K562 (cell line): ENCODE results near the gene POLDIP3. TPM values are rescaled to one million over a fixed set of nuclear protein-coding genes. Genes with fewer than 3 reads are reported as not detected.

ENCODE experiments used
- BCOR ChIP-seq: fragments of 450-650 bp; IDR thresholded peaks from 2 replicates; pipeline ENCODE4 v1.6.1; 2016
- FOXJ2 ChIP-seq: fragments of 200-800 bp; sonication (Bioruptor generic); IDR thresholded peaks from 2 replicates; pipeline ENCODE4 v1.6.1; 2016; ENCODE audit warnings: missing genetic modification characterization, missing compliant biosample characterization
- FOXJ3 ChIP-seq: sonication (generic); formaldehyde crosslinking; IDR thresholded peaks from 2 replicates; pipeline ENCODE4 v1.4.0; 2020; ENCODE audit warnings: mild to moderate bottlenecking, missing genetic modification reagents
- FOXP1 ChIP-seq: sonication (generic); formaldehyde crosslinking; IDR thresholded peaks from 2 replicates; pipeline ENCODE4 v1.8.0; 2022; ENCODE audit warnings: mild to moderate bottlenecking, missing genetic modification reagents
- HCFC1 ChIP-seq: IDR thresholded peaks from 2 replicates; pipeline ENCODE4 v1.6.1; 2012; ENCODE audit warnings: low read depth, low read length, improper control_type of control experiment
- MBD1 ChIP-seq: fragments of 250-450 bp; sonication (Bioruptor Pico); IDR thresholded peaks from 2 replicates; pipeline ENCODE4 v1.8.0; 2022; ENCODE audit warnings: inconsistent platforms
- MLX ChIP-seq, 2 experiments: fragments of 450-650 bp in 1 of 2; sonication (generic) in 1 of 2; formaldehyde crosslinking; conservative IDR thresholded peaks; 2 replicates each; pipeline versions ENCODE4 v1.4.0 to v1.8.1; 2020 to 2022; ENCODE audit warnings: mild to moderate bottlenecking in 1 of 2, missing genetic modification reagents in 1 of 2
- MYC ChIP-seq, 2 experiments: fragments of 250-450 bp in 1 of 2; sonication (Bioruptor Pico) in 1 of 2; IDR thresholded peaks; 2 replicates each; pipeline versions ENCODE4 v1.5.1 to v1.6.1; 2012 to 2021; ENCODE audit warnings: low read depth in 2 of 2, borderline replicate concordance in 1 of 2, improper control_type of control experiment in 1 of 2, low read length in 1 of 2, mild to moderate bottlenecking in 1 of 2, moderate library complexity in 1 of 2
- NFATC3 ChIP-seq: fragments of 450-650 bp; IDR thresholded peaks from 2 replicates; pipeline ENCODE4 v1.6.1; 2017; ENCODE audit warnings: mild to moderate bottlenecking
- RFX1 ChIP-seq: fragments of 450-650 bp; IDR thresholded peaks from 2 replicates; pipeline ENCODE4 v1.6.1; 2016; ENCODE audit warnings: mild to moderate bottlenecking, moderate library complexity
- SMC3 ChIP-seq: conservative IDR thresholded peaks from 2 replicates; pipeline ENCODE4 v1.6.1; 2011; ENCODE audit warnings: low read depth, low read length, improper control_type of control experiment; ENCODE audit not compliant: insufficient read depth
- STAT6 ChIP-seq: sonication (generic); formaldehyde crosslinking; IDR thresholded peaks from 2 replicates; pipeline ENCODE4 v1.8.1; 2023; ENCODE audit warnings: mild to moderate bottlenecking, missing genetic modification reagents
- TAF1 ChIP-seq: IDR thresholded peaks from 2 replicates; pipeline ENCODE4 v1.6.1; 2011; ENCODE audit warnings: mild to moderate bottlenecking, low read length, moderate library complexity; ENCODE audit not compliant: insufficient read depth, control insufficient read depth, severe bottlenecking; ENCODE audit errors: extremely low read depth
- TFAP4 ChIP-seq: sonication (generic); formaldehyde crosslinking; IDR thresholded peaks from 2 replicates; pipeline ENCODE4 v1.8.0; 2022; ENCODE audit warnings: missing genetic modification reagents, mild to moderate bottlenecking, moderate library complexity, borderline replicate concordance
- ZNF592 ChIP-seq: fragments of 450-650 bp; IDR thresholded peaks from 2 replicates; pipeline ENCODE4 v1.6.1; 2017; ENCODE audit warnings: antibody characterized with exemption, mild to moderate bottlenecking
- polyA plus RNA-seq, 8 experiments: library from polyadenylated mRNA; depleted of rRNA in 4 of 8; stranded (reverse) in 5 of 8; unstranded in 3 of 8; fragments of >200 nt; fragmentation: Nextera tagmentation in 2 of 8; fragmentation: Illumina TruSeq in 1 of 8; extraction: Ambion mirVana in 2 of 8; extraction: Trizol in 1 of 8; gene quantifications; 2 replicates each; pipeline versions ENCODE4 v1.2.1 to v1.2.3, GENCODE V29; 2011 to 2014; ENCODE audit warnings: inconsistent platforms in 1 of 8, missing spikeins in 1 of 8
- total RNA-seq, 7 experiments: library from RNA; depleted of rRNA in 6 of 7; stranded (reverse); fragments of >200 nt in 6 of 7; fragmentation: Illumina TruSeq in 2 of 7; extraction: Trizol in 2 of 7; gene quantifications; 2 replicates each; pipeline versions ENCODE4 v1.2.1 to v1.2.3, GENCODE V29; 2011 to 2021; ENCODE audit warnings: low replicate concordance in 1 of 7

Gene POLDIP3
- total and polyA plus RNA-seq, 9 of the 15 experiments (the other 6 are each of a cell fraction or from before 2014, with no cell fraction given), result 14.3 to 53.0 (median 26.3) TPM

GRCh38 chr22:42615092-42615859 is 593 bp upstream of the POLDIP3 start (continued):
- no peak; the same call in 1 of the 2 replicates for TF ChIP-seq NFATC3
- TF ChIP-seq FOXJ2, result no peak
- TF ChIP-seq HCFC1, result peak; percentile 70; the same call in 1 of the 2 replicates
- TF ChIP-seq FOXP1, result peak; percentile 91; the same call in 1 of the 2 replicates
- TF ChIP-seq STAT6 (CRISPR knock-in tag), result peak; percentile 75; the same call in 1 of the 2 replicates
- TF ChIP-seq TAF1, result peak; percentile 29
- TF ChIP-seq ZNF592, result peak; percentile 79
- TF ChIP-seq SMC3, result no peak
- TF ChIP-seq RFX1, result peak; percentile 57
- peak; percentile 72 for TF ChIP-seq FOXJ3
- peak; percentile 87 to 97; a peak in 3 of 4 replicates for TF ChIP-seq MLX (CRISPR knock-in tag; conservative IDR thresholded peaks at IDR 0.05)
- TF ChIP-seq TFAP4, result peak; percentile 93
- no peak for TF ChIP-seq MBD1 (CRISPR knock-in tag)
- TF ChIP-seq MYC (IDR thresholded peaks at IDR 0.05; ENCODE audit: low read depth, low read length), result no peak; the same call in 1 of the 2 replicates
- TF ChIP-seq MYC (CRISPR knock-in tag; IDR thresholded peaks at IDR 0.05; ENCODE audit: borderline replicate concordance, low read depth), result peak; percentile 56; the same call in 1 of the 2 replicates
- peak; percentile 83 for TF ChIP-seq BCOR
